HuH-7 (cell line): Measurements from ENCODE around the gene ABCD2.
"Not testable (repeated sequence)": the region's sequence is repeated elsewhere in the genome, so short reads cannot be mapped to it uniquely, and the experiment has no call there.

Experiments
- DNase-seq: peaks from one replicate; pipeline ENCODE4 v3.0.0; 2011; ENCODE audit warnings: low spot score

Gene ABCD2

GRCh38 chr12:39611818-39612217 is 7.8 kb downstream of the ABCD2 start:
- DNase-seq: no peak

DNA sequence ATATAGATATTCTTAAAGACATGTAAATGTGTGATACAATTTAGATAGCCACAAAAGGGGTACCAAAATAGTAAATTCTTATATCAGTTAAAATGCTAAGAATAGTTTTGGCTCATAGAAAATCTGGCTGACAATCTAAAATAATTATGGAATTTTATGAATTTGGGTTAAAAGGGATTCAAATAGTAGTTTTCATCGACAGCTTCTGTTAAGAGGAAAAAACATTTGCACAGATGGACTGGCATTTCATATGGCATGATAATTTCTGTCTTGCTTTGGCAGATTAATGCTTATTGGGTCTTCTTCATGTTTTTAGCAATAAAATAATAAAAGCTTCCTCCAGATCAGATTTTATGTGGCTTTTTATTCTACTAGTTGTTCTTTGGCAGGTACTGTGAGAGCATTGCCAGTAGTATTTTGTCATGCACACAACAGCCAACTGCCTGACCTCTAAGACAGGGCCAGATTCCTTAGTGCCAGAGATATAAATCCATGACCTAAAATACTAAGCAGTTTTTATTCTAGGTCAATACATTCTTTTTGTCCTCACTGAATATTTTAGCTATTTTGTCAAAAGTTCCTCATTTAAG is 9.1 kb downstream of the ABCD2 start:
- DNase-seq: no peak

GRCh38 chr12:39606712-39607423 is 12.7 kb downstream of the ABCD2 start:
- no peak for DNase-seq

GRCh38 chr12:39605996-39606395 is 13.6 kb downstream of the ABCD2 start:
- DNase-seq: no peak

- no peak for DNase-seq
These were observed 14.1 kb downstream of the ABCD2 start for GRCh38 chr12:39605501-39605900.

DNA sequence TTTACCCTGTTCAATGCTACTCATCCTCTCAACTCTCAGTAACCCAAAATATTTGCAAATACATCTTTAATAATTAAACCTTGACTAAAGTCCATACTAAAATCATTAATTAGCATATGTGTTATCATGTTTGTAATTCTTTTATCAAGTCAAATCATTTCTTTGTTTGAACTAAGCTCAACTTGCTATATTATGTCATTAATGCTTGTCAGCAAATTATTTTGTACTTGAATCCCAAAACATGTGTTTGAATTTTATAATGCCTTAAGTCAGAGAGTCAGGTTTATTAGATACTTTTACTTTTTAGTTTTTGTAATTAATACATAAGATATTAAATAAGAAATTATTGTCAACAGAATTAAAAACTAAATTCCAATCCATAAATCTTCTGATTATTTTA is 16.5 kb downstream of the ABCD2 start:
- no peak for DNase-seq

DNA sequence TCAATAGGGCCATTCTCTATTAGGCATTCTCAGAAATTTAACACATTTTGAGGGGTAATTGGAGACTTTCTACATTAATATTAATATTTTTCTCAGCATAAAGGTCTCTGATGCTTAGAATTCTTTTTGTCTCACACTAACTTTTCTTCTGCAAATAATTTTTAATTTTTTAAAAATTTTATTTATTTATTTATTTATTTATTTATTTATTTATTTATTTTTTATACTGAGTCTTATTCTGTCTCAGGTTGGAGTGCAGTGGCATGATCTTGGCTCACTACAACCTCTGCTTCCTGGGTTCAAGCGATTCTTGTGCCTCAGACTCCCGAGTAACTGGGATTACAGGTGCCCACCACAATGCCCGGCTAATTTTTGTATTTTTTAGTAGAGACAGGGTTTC is 17.7 kb downstream of the ABCD2 start:
- not testable (repeated sequence) for DNase-seq

- no peak for DNase-seq
These were observed 23.7 kb downstream of the ABCD2 start for GRCh38 chr12:39595928-39596327.

GRCh38 chr12:39592295-39592694 is 27.3 kb downstream of the ABCD2 start:
- no peak for DNase-seq

GRCh38 chr12:39588348-39588747 is 31.3 kb downstream of the ABCD2 start:
- no peak for DNase-seq

GRCh38 chr12:39587225-39587624 is 32.4 kb downstream of the ABCD2 start:
- DNase-seq: no peak

GRCh38 chr12:39586816-39587215 is 32.8 kb downstream of the ABCD2 start:
- DNase-seq: no peak

DNA sequence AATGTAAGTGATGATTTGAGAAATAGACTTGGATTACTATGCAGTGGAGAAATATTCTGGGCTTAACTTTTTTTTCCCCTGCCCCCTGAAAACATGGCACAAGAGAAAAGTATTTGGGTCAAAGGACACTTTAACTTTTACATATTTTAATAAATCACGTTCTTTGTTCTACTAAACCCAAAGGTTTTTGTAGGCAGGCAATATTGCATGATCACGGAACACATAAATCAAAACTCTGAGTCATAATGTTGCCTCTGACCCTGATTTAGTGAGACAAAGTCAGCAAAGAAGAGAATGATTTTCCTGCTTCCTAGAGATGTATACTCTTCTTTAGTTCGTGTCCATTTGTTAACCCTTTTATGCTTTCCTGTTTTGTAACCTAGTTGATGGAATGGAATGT is 38.0 kb downstream of the ABCD2 start:
- DNase-seq: no peak

DNA sequence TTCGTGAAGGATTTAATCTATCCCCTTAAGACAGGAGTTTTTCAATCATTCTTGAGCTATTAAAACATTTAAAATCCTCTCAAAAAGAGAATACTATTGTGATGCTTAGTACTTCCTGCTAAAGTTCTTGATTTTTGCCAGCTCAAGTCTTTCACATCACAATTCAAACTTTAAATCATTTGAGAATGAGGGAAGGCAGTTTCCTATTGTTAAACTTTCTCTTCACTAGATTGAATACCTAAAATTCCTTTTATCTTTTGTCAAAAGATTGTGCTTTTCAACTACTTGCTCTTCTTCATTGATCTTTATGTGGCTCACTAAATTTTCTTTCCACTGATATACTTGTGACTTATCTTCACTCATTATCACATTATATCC is 44.1 kb downstream of the ABCD2 start:
- no peak for DNase-seq

GRCh38 chr12:39574785-39575497 is 44.7 kb downstream of the ABCD2 start:
- no peak for DNase-seq

- DNase-seq: no peak
These were observed 45.2 kb downstream of the ABCD2 start for GRCh38 chr12:39574378-39574777.

DNA sequence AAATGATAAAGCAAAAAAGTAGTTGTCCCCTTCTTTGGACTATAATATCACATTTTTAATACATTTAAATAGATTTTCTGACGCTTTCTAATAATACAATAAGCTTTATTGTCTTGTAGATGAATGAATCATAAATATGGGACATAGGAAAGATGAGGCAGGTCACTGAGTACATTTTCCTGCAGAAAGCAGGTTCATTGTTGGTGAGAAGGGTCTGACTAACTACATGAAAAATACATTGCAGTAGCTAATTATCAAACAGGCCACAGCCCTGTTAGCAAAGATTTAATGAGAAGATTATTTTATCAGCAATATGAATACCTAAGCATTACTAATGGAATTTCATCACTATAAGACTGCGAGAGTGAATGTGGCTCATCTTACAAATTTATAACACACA is 45.6 kb downstream of the ABCD2 start:
- no peak for DNase-seq

- no peak for DNase-seq
These were observed 47.1 kb downstream of the ABCD2 start for GRCh38 chr12:39572551-39572950.

DNA sequence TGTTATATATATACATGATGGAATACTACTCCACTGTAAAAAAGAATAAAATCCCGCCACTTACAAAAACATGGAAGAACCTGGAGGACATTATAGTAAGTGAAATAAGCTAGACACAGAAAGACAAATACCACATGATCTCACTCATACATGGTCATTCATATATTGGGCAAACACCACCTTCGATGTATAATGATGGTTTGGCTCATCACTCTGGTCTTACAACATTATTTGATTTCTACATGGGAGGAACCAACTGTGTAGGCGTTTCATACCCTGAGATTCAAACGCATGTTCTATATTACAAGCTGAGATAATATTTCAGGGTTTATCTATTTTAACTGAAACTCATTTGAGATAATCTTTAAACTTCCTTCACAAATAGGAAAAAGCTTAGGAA is 48.3 kb downstream of the ABCD2 start:
- no peak for DNase-seq

DNA sequence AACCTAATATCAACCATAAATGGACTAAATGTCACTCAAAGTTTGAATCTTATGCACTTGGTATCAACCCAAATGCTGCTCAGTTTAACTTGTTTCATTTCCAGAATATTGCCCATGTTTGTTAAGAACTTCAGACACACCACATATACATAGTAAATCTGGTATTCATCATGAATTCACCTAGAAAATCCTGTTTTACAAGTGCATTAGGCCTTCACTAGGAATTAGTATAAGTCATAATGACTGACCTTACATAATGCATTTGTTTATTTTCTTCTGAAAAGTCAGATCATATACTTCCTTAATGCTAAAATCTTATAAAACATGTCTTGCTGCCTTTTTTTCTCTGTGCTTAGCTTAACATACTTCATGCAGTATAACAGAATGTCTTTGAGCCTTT is 66.1 kb downstream of the ABCD2 start:
- DNase-seq: no peak

DNA sequence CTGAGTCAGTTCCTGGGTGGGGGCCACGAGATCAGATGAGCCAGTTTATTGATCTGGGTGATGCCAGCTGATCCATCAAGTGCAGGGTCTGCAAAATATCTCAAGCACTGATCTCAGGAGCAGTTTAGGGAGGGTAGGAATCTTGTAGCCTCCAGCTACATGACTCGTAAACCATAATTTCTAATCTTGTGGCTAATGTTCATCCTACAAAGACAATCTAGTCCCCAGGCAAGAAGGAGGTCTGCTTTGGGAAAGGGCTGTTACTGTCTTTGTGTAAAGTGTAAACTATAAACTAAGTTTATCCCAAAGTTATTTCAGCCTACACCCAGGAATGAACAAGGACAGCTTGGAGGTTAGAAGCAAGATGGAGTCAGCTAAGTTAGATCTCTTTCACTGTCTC is 75.4 kb downstream of the ABCD2 start:
- DNase-seq: not testable (repeated sequence)

DNA sequence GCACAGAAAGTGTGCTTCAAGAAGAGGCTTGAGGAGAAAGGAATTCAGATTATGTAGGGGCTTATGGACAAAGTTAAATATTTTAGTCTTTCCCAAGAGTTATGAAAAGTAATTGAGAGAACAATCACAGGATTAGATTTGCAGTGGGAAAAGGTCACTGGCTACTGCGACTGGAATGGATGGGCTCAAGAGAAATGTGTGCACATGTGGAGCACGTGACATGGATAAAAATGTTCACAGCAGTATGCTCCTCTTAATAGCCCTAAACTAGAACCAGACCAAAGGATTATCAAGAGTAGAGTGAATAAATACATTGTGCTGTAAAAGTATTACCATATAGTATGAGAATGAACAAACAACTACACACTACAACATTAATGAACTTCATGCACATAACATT is 78.1 kb downstream of the ABCD2 start:
- no peak for DNase-seq

DNA sequence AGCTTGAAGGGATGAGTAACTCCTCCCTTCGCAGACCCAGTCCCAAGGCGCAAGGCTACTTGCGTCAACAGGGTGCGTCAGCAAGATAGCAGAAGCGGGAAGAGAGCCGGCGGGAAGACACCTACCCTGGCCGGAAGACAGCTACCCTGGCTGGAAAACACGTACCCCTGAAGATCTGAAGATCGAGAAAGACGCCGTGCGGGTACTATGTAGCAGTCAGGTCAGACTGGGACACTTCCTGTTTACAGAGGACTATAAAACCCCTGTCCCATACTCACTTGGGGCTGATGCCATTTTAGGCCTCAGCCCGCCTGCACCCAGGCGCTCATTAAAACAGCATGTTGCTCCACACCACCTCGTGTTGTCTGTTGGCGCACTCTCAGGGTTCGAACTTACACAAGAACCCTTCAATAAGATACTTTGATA is 80.9 kb downstream of the ABCD2 start:
- DNase-seq: no peak

DNA sequence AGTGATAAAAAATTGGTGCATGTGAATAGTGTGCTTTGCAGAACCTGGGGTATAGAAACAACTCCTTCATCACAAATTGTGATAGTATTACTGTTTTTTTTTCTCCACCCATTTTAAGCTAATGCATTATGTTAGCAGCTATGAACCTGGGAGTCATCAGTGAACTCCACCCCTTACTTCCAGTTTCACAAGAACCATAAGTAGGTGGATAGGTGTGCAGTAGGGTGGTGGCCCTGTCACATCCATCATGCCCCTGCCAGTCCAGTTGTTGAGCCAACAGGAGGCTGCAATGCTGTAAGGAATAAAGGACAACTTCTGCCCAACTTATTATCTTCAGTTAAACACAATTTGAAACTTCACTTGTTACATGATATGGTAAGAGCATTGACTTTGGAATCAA is 85.7 kb downstream of the ABCD2 start:
- no peak for DNase-seq
